Neutrophil (primary cell): ENCODE data around the gene TTR.

Experiments
- H3K27ac ChIP-seq: fragments of 200-600 bp; sonication (generic); 2 replicates; pipeline ENCODE4 v1.5.1; 2016; ENCODE audit warnings: mild to moderate bottlenecking, moderate library complexity
- H3K27me3 ChIP-seq: fragments of 200-600 bp; sonication (generic); 2 replicates; pipeline ENCODE4 v1.6.0; 2016; ENCODE audit warnings: mild to moderate bottlenecking
- H3K36me3 ChIP-seq: fragments of 200-600 bp; sonication (generic); 2 replicates; pipeline ENCODE4 v1.5.1; 2017
- H3K4me1 ChIP-seq, 2 experiments: fragments of 200-600 bp in 1 of 2; sonication (generic) in 1 of 2; 1 replicate in 1 of 2; 2 replicates in 1 of 2; pipeline versions ENCODE4 v1.5.1 to v1.6.1; 2013 to 2016; ENCODE audit warnings: low read depth in 1 of 2, low read length in 1 of 2, mild to moderate bottlenecking in 1 of 2, moderate library complexity in 1 of 2; ENCODE audit not compliant: control insufficient read depth in 1 of 2, insufficient read depth in 1 of 2
- H3K4me3 ChIP-seq, 2 experiments: fragments of 200-600 bp in 1 of 2; sonication (generic) in 1 of 2; 1 replicate in 1 of 2; 2 replicates in 1 of 2; pipeline ENCODE4 v1.5.1; 2013 to 2016; ENCODE audit warnings: low read depth in 1 of 2, low read length in 1 of 2, mild to moderate bottlenecking in 1 of 2, moderate library complexity in 1 of 2
- H3K9me3 ChIP-seq: fragments of 200-600 bp; sonication (generic); 2 replicates; pipeline ENCODE4 v1.5.1; 2016
- TF ChIP-seq, protein P1 (sequence below): fragments of 200-600 bp; sonication (generic); IDR thresholded peaks from 2 replicates; pipeline ENCODE4 v1.5.1; 2016; ENCODE audit warnings: antibody characterized with exemption

Gene TTR

GRCh38 chr18:31595121-31595771 lies 3.6 kb downstream of the TTR start:
- Histone ChIP-seq H3K4me3 (no peak overlapping the region), H3K36me3 (no peaks in the 10 kb centered on the region), H3K27ac (no peak overlapping the region), H3K4me1 (no peaks in the 10 kb centered on the region), H3K27me3 (no peaks in the 10 kb centered on the region), H3K9me3 (no peaks in the 10 kb centered on the region)
- TF ChIP-seq, protein P1, sequence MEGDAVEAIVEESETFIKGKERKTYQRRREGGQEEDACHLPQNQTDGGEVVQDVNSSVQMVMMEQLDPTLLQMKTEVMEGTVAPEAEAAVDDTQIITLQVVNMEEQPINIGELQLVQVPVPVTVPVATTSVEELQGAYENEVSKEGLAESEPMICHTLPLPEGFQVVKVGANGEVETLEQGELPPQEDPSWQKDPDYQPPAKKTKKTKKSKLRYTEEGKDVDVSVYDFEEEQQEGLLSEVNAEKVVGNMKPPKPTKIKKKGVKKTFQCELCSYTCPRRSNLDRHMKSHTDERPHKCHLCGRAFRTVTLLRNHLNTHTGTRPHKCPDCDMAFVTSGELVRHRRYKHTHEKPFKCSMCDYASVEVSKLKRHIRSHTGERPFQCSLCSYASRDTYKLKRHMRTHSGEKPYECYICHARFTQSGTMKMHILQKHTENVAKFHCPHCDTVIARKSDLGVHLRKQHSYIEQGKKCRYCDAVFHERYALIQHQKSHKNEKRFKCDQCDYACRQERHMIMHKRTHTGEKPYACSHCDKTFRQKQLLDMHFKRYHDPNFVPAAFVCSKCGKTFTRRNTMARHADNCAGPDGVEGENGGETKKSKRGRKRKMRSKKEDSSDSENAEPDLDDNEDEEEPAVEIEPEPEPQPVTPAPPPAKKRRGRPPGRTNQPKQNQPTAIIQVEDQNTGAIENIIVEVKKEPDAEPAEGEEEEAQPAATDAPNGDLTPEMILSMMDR: no peak

- Histone ChIP-seq H3K4me1 (no peaks in the 10 kb centered on the region), H3K27ac (no peak overlapping the region), H3K9me3 (no peaks in the 10 kb centered on the region), H3K27me3 (no peaks in the 10 kb centered on the region), H3K4me3 (no peak overlapping the region), H3K36me3 (no peaks in the 10 kb centered on the region)
- TF ChIP-seq, protein P1: no peak
These were observed 4.6 kb downstream of the TTR start for GRCh38 chr18:31596081-31596872.

DNA sequence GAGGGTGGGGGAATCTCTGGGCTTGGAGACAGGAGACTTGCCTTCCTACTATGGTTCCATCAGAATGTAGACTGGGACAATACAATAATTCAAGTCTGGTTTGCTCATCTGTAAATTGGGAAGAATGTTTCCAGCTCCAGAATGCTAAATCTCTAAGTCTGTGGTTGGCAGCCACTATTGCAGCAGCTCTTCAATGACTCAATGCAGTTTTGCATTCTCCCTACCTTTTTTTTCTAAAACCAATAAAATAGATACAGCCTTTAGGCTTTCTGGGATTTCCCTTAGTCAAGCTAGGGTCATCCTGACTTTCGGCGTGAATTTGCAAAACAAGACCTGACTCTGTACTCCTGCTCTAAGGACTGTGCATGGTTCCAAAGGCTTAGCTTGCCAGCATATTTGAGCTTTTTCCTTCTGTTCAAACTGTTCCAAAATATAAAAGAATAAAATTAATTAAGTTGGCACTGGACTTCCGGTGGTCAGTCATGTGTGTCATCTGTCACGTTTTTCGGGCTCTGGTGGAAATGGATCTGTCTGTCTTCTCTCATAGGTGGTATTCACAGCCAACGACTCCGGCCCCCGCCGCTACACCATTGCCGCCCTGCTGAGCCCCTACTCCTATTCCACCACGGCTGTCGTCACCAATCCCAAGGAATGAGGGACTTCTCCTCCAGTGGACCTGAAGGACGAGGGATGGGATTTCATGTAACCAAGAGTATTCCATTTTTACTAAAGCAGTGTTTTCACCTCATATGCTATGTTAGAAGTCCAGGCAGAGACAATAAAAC lies 6.5 kb downstream of the TTR start:
- Histone ChIP-seq H3K27ac (no peak overlapping the region), H3K36me3 (no peaks in the 10 kb centered on the region), H3K27me3 (no peaks in the 10 kb centered on the region), H3K9me3 (no peaks in the 10 kb centered on the region), H3K4me3 (no peak overlapping the region), H3K4me1 (no peaks in the 10 kb centered on the region)
- TF ChIP-seq, protein P1: no peak

- Histone ChIP-seq H3K27ac (no peak overlapping the region), H3K4me1 (no peaks in the 10 kb centered on the region), H3K9me3 (no peaks in the 10 kb centered on the region), H3K27me3 (no peaks in the 10 kb centered on the region), H3K36me3 (no peaks in the 10 kb centered on the region), H3K4me3 (no peak overlapping the region)
- TF ChIP-seq, protein P1: no peak
These were observed 11.6 kb downstream of the TTR start for GRCh38 chr18:31603315-31603714.

GRCh38 chr18:31606265-31606664 lies 14.6 kb downstream of the TTR start:
- H3K9me3 ChIP-seq: no peaks in the 10 kb centered on the region
- no peaks in the 10 kb centered on the region for H3K36me3 ChIP-seq
- H3K4me3 ChIP-seq: no peak overlapping the region
- H3K27me3 ChIP-seq: no peaks in the 10 kb centered on the region
- no peaks in the 10 kb centered on the region for H3K4me1 ChIP-seq
- TF ChIP-seq, protein P1: no peak
- H3K27ac ChIP-seq: no peak overlapping the region
